VCaP (cell line): Measurements from ENCODE around the gene BAHCC1.

Source experiments
- H3K27ac ChIP-seq: fragments of 450-650 bp; 2 replicates; pipeline ENCODE4 v1.5.1; 2017
- CTCF ChIP-seq: fragments of 450-650 bp; conservative IDR thresholded peaks from 2 replicates; pipeline ENCODE4 v1.5.1; 2017; ENCODE audit warnings: mild to moderate bottlenecking, moderate library complexity

The BAHCC1 gene

DNA sequence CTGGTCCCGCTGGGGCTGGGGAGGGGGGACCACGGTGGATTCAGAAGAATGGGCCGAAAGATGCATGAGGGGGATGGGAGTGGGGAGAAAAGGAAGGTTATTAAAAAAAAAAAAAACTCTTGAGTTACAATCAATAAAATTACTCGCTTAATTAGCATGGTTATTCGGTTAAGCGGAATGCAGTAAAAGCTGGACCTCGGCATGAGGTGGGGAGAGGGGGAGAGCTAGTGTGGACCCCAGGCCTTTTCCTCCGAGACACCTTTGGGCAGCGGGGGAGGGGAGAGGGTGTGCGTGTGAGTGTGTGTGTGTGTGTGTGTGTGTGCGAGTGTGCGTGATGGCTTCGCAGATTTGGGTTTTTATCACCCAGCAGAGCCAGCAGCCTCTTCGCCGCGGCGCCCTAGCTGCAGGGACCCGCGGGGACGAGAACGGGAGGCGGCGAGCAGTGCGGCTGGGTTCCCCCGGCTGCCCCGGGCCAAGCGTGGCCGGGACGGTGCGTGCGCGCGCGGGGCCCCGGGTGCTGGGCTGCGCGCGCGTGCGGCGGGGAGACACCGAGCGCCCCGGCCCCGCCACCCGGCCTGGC lies 3.7 kb downstream of the BAHCC1 start:
- peak overlapping the region; percentile 99; the same call in 1 of the 2 replicates for H3K27ac ChIP-seq
- TF ChIP-seq CTCF = no peak

DNA sequence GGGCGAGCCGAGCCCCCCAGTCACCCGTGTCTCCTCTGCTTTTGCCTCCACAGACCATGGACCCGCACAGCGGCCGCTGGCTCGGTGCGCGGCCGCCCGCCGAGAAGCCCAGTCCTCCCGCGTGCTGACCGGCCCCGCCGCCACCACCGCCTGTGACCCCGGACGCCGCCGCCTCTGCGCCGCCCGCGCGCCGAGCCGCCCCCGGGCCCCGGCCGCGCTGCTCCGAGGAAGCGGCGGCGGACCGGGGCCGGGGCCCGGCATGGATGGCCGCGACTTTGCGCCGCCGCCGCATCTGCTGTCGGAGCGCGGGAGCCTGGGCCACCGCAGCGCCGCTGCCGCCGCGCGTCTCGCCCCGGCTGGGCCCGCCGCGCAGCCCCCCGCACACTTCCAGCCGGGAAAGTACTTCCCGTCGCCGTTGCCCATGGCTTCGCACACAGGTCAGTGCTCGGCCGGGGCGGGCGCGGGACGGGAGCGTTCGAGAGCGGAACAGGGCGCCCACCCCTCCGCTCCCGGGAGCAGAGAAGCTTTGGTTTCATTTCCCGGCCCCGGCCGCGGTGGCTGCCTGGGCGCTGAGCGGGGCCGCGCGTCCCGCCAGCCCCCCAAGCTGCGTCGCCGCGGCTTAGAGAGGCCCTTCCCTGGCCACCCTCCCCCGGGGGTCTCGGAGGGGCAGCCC lies 4.4 kb downstream of the BAHCC1 start:
- H3K27ac ChIP-seq = peak overlapping the region; percentile 99; the same call in 1 of the 2 replicates
- TF ChIP-seq CTCF = no peak

DNA sequence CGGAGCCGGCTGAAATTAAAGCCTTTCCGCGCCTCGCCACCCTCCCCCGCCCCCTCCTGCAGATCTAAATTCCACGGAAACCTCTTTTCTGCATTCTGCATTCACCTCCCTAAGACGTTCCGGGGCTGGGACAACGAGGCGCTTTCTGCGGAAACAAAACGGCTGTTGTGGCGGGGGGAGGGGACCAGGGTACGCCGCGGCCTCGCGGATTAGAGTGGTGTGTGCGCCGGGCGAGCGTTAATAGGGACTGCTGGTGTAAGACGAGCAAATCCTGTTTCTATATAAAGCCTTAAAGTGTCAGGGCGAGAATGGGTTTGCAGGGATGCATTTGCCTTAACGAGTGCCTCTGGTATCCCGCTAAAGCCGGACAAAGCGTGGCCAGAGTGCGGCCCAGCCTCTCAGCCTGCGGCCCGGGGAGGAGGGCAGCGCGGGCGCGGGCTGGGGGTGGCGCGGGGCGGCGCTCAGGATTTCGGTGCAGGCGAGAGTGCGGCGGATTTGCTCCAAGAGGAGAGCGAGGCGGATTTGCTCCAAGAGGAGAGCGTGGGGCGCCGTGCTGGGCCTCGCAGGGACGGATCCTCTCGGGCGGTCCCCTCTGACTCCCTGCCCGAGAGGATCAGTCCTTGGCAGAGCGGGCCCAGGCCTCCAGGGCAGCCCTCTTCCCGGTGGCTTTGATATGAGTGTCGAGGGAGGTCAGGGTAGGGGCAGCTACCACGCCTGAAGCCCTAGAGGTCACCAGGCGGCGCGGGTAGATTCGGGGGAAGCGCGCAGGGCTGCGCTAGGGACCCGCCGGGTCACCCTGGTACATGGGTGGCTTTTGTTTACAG lies 5.1 kb downstream of the BAHCC1 start:
- H3K27ac ChIP-seq = peak overlapping the region; percentile 99; the same call in 1 of the 2 replicates
- TF ChIP-seq CTCF = no peak

GRCh38 chr17:81400996-81401722 lies 5.9 kb downstream of the BAHCC1 start:
- TF ChIP-seq CTCF = no peak
- no peak overlapping the region for H3K27ac ChIP-seq

DNA sequence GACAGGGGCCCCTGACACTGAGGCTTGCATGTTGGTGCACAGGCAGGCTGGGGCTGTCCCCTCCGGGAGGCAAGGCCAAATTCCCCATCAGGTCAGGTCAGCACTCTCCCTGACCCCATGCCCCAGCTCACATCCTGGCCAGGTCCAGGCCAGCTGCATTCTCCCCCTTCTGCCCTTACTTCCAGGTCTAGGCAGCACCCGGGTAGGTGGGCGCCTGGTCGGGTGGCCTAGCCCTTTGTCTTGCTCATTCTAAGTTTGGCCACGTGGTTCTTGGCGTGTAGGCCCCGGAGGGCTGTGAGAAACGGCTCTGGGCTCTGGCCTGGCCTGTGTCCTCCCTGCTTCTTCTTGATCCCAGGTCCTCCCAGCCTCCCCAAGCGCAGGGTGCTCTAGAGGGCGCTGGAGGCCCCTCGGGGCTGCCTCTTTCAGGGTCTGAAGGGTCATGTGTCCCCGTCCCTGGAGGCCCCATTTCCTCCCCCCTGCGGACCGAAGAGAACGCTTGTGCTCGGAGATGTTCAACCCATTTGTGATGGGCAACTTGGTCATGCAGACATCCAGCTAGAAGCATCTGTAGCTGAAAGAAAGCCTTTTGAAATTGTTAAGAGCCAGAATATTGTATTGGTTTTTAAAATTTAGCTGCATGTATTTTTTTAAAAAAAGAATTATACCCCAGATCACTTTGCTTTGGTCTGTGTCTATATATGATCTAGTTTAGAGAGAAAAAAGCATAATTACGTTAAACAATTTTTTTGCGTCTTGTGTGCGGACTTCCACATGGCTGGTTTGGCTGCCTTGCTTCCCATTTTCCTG lies 6.7 kb downstream of the BAHCC1 start:
- H3K27ac ChIP-seq = no peak overlapping the region
- TF ChIP-seq CTCF = no peak; the same call in 1 of the 2 replicates

- H3K27ac ChIP-seq = no peak overlapping the region
- no peak for TF ChIP-seq CTCF
Measured at GRCh38 chr17:81402530-81402941, 7.3 kb downstream of the BAHCC1 start.
